Parathyroid adenoma (tissue), 2 donors: ENCODE data around the gene EIF4E.
"Not testable (repeated sequence)": the region's sequence is repeated elsewhere in the genome, so short reads cannot be mapped to it uniquely, and the experiment has no call there.

Experiments
- H2AFZ ChIP-seq: fragments of 300-600 bp; sonication (generic); one replicate; pipeline ENCODE4 v1.7.0; 2017; ENCODE audit warnings: antibody characterized with exemption, mild to moderate bottlenecking
- H3K27ac ChIP-seq: fragments of 300-600 bp; sonication (generic); one replicate; pipeline ENCODE4 v1.7.0; 2017
- H3K27me3 ChIP-seq: fragments of 300-600 bp; sonication (generic); one replicate; pipeline ENCODE4 v1.7.0; 2017; ENCODE audit warnings: low read length; ENCODE audit not compliant: control insufficient read depth, insufficient read depth
- H3K36me3 ChIP-seq: fragments of 300-600 bp; sonication (generic); one replicate; pipeline ENCODE4 v1.7.0; 2017; ENCODE audit warnings: low read length; ENCODE audit not compliant: control insufficient read depth, insufficient read depth
- H3K4me1 ChIP-seq: fragments of 300-600 bp; sonication (generic); one replicate; pipeline ENCODE4 v1.7.0; 2017; ENCODE audit warnings: control low read depth
- H3K4me2 ChIP-seq: fragments of 300-600 bp; sonication (generic); one replicate; pipeline ENCODE4 v1.7.0; 2017; ENCODE audit warnings: low read length
- H3K4me3 ChIP-seq: fragments of 300-600 bp; sonication (generic); one replicate; pipeline ENCODE4 v1.7.0; 2017; ENCODE audit warnings: low read depth, low read length
- H3K79me2 ChIP-seq: fragments of 300-600 bp; sonication (generic); one replicate; pipeline ENCODE4 v1.7.0; 2017; ENCODE audit warnings: control low read depth
- H3K9ac ChIP-seq: fragments of 300-600 bp; sonication (generic); one replicate; pipeline ENCODE4 v1.7.0; 2017; ENCODE audit warnings: mild to moderate bottlenecking
- H3K9me3 ChIP-seq: fragments of 300-600 bp; sonication (generic); one replicate; pipeline ENCODE4 v1.7.0; 2017; ENCODE audit warnings: low read length; ENCODE audit not compliant: control insufficient read depth
- CTCF ChIP-seq: fragments of 300-600 bp; sonication (generic); IDR thresholded peaks from one replicate; pipeline ENCODE4 v1.7.0; 2017; ENCODE audit warnings: antibody characterized with exemption, mild to moderate bottlenecking
- donor health status: primary hyperparathyroidism.

The EIF4E gene

DNA sequence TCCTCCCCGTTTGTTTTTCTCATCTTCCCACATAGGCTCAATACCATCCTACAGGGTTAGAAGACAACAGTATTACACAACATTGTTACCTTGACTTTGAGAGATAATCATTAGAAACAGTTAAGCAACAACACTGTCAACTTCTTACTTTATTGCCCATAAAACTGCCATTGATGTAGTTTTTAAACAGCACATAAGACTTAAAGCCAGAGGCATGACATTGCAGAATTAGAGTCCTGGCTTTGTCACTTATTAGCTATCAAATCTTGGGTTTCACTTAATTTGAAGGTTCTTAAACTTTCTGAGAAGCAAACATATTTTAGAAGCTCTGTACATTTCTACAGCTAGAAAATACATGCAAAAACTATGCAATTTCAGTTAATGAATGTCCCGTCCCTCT, 41.8 kb downstream of the EIF4E start:
- no peak for TF ChIP-seq CTCF
- Histone ChIP-seq H3K4me3 (no peak overlapping the region), H3K9me3 (no peaks in the 10 kb centered on the region), H3K4me1 (no peaks in the 10 kb centered on the region), H3K36me3 (no peaks in the 10 kb centered on the region), H3K9ac (no peak overlapping the region), H3K27me3 (no peaks in the 10 kb centered on the region), H3K4me2 (no peak overlapping the region), H3K27ac (no peak overlapping the region), H3K79me2 (no peaks in the 10 kb centered on the region), H2AFZ (no peak overlapping the region)

DNA sequence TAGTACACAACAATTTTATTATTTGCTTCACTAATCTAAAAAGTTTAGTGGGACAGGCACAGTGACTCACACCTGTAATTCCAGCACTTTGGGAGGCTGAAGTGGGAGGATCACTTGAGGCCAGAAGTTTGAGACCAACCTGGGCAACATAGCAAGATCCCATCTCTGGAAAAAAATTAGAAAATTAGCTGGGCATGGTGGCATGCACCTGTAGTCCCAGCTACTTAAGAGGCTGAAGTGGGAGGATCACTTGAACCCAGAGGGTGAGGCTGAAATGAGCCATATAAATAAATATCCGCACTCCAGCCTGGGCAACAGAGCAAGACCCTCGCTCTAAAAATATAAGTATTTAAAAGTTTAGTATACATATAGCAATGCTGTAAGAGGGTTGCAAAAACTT, 42.6 kb downstream of the EIF4E start:
- not testable (repeated sequence) for H3K79me2 ChIP-seq, H3K36me3 ChIP-seq, H3K9ac ChIP-seq, H3K4me3 ChIP-seq, H3K4me2 ChIP-seq, H3K27ac ChIP-seq, H3K4me1 ChIP-seq, H3K9me3 ChIP-seq, H2AFZ ChIP-seq, H3K27me3 ChIP-seq

DNA sequence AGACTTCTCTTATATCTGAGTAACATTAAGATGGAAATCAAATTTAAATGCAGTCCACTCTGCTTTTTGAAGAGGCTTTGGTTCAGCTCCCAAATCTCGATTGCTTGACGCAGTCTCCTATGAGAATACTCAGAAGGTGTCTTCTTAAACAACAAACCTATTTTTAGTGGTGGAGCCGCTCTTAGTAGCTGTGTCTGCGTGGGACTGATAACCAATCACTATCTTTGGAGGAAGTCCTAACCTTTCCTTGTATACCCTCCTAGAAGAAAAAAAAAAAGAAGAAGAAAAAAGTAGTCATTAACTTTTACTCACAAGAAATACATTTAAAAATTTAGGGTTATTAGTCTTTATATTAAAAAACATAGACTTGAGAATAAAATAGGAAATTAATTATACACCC, 48.0 kb downstream of the EIF4E start:
- not testable (repeated sequence) for H3K36me3 ChIP-seq, H3K9ac ChIP-seq

DNA sequence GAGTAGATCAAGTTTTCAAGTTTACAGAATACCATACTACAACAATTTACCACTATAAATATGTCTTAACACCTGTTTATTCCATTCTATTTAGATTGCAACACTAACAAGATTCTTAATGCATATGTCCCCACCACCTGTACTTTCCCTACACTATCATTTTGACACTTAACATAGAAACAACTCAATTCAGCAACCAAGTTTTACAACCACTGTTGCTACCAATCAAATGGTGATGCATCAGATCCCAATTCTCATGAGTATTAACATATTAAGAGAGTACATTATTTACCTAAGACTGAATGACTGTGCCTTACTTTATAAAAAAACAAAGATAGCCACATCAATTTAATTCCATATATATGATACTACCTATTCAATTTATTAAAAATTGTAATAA, 49.4 kb downstream of the EIF4E start:
- no peaks in the 10 kb centered on the region for H3K36me3 ChIP-seq
- H2AFZ ChIP-seq = no peak overlapping the region
- no peak overlapping the region for H3K27ac ChIP-seq
- H3K27me3 ChIP-seq = no peaks in the 10 kb centered on the region
- H3K79me2 ChIP-seq = no peaks in the 10 kb centered on the region
- H3K9me3 ChIP-seq = no peaks in the 10 kb centered on the region
- TF ChIP-seq CTCF = no peak
- no peaks in the 10 kb centered on the region for H3K4me1 ChIP-seq
- no peak overlapping the region for H3K4me3 ChIP-seq
- no peak overlapping the region for H3K4me2 ChIP-seq
- no peak overlapping the region for H3K9ac ChIP-seq

More for the DNA sequence above, 48.0 kb downstream of the EIF4E start:
- H3K4me2 ChIP-seq, H3K27ac ChIP-seq, H3K4me3 ChIP-seq, H2AFZ ChIP-seq, H3K9me3 ChIP-seq, H3K4me1 ChIP-seq, H3K79me2 ChIP-seq, H3K27me3 ChIP-seq: not testable (repeated sequence)

DNA sequence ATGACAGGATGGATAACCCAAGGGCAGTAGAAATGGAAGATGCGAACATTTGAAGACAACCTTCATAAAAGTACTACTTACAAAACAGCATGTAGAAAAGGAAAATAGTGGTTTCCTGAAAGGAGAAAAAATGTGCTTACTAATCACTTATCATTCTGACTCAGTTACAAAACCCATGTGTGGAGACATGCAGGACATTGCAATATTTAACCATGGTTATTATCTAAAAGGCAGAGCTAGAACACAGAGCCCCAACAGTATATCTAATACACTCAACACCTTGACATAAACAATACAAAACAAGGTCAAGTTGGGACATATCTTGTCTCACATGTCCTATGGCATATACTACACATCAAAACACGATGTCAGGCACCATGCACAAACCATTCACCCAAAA, 55.9 kb downstream of the EIF4E start:
- no peaks in the 10 kb centered on the region for H3K79me2 ChIP-seq

GRCh38 chr4:98872120-98872906, 56.6 kb downstream of the EIF4E start:
- not testable (repeated sequence) for H3K4me1 ChIP-seq

More for the DNA sequence above, 55.9 kb downstream of the EIF4E start:
- H2AFZ ChIP-seq = no peak overlapping the region
- H3K36me3 ChIP-seq = no peaks in the 10 kb centered on the region
- no peaks in the 10 kb centered on the region for H3K27me3 ChIP-seq
- no peaks in the 10 kb centered on the region for H3K4me1 ChIP-seq
- TF ChIP-seq CTCF = no peak
- H3K9me3 ChIP-seq = no peaks in the 10 kb centered on the region
- H3K27ac ChIP-seq = no peak overlapping the region
- no peak overlapping the region for H3K4me2 ChIP-seq
- no peak overlapping the region for H3K9ac ChIP-seq
- no peak overlapping the region for H3K4me3 ChIP-seq

More at GRCh38 chr4:98872120-98872906, 56.6 kb downstream of the EIF4E start:
- not testable (repeated sequence) for H3K9me3 ChIP-seq, H3K4me2 ChIP-seq, H3K27me3 ChIP-seq, H3K36me3 ChIP-seq, H3K9ac ChIP-seq, H2AFZ ChIP-seq, H3K27ac ChIP-seq, H3K4me3 ChIP-seq, H3K79me2 ChIP-seq
